CD14-positive monocyte (primary cell): Measurements from ENCODE around the gene FABP2. TPM values are rescaled to one million over a fixed set of nuclear protein-coding genes. Genes with fewer than 3 reads are reported as not detected.
"Not testable (repeated sequence)": the region's sequence is repeated elsewhere in the genome, so short reads cannot be mapped to it uniquely, and the experiment has no call there.

Experiments
- DNase-seq, 3 donors: peaks; one replicate each; pipeline ENCODE4 v3.0.0-alpha.2; 2011 to 2022
- H2AFZ ChIP-seq: 2 replicates; pipeline ENCODE4 v1.6.0; 2012; ENCODE audit warnings: mild to moderate bottlenecking, low read depth, low read length, inconsistent platforms; ENCODE audit not compliant: insufficient read depth, poor library complexity, severe bottlenecking
- H3K27ac ChIP-seq, 2 donors: 1 replicate in 1 of 2; 2 replicates in 1 of 2; pipeline ENCODE4 v1.5.1; 2012 to 2013; ENCODE audit warnings: low read length in 2 of 2, control low read depth in 1 of 2, inconsistent platforms in 1 of 2, low read depth in 1 of 2, mild to moderate bottlenecking in 1 of 2
- H3K27me3 ChIP-seq, 2 donors: one replicate each; pipeline versions ENCODE4 v1.6.0 to v1.6.1; 2011 to 2013; ENCODE audit warnings: low read length in 2 of 2; ENCODE audit not compliant: control insufficient read depth in 2 of 2, insufficient read depth in 2 of 2
- H3K36me3 ChIP-seq, 2 donors: replicated peaks in 1 of 2; 1 replicate in 1 of 2; 2 replicates in 1 of 2; pipeline versions ENCODE4 v1.5.1 to v1.6.1; 2012 to 2013; ENCODE audit warnings: low read length in 2 of 2, control low read depth in 1 of 2, inconsistent platforms in 1 of 2, mild to moderate bottlenecking in 1 of 2; ENCODE audit not compliant: insufficient read depth in 2 of 2, control insufficient read depth in 1 of 2
- H3K4me1 ChIP-seq, 2 donors: 1 replicate in 1 of 2; 2 replicates in 1 of 2; pipeline versions ENCODE4 v1.5.1 to v1.6.1; 2012 to 2013; ENCODE audit warnings: low read length in 2 of 2, control low read depth in 1 of 2, inconsistent platforms in 1 of 2, mild to moderate bottlenecking in 1 of 2, moderate library complexity in 1 of 2; ENCODE audit not compliant: insufficient read depth in 2 of 2, control insufficient read depth in 1 of 2
- H3K4me2 ChIP-seq: replicated peaks from 2 replicates; pipeline ENCODE3; 2012; ENCODE audit warnings: low read length, moderate library complexity, mild to moderate bottlenecking; ENCODE audit not compliant: poor library complexity, severe bottlenecking; ENCODE audit errors: extremely low read depth
- H3K4me3 ChIP-seq, 3 experiments: fragments of 200-600 bp in 1 of 3; sonication (generic) in 1 of 3; replicated peaks in 1 of 3; 1 replicate in 2 of 3; 2 replicates in 1 of 3; pipeline ENCODE4 v1.5.1; 2011 to 2013; ENCODE audit warnings: low read length in 3 of 3, mild to moderate bottlenecking in 3 of 3, control low read depth in 2 of 3, low read depth in 2 of 3, inconsistent platforms in 1 of 3, moderate library complexity in 1 of 3
- H3K79me2 ChIP-seq: 2 replicates; pipeline ENCODE4 v1.6.0; 2012; ENCODE audit warnings: mild to moderate bottlenecking, control low read depth, inconsistent platforms, low read length, moderate library complexity; ENCODE audit not compliant: insufficient read depth
- H3K9ac ChIP-seq: 2 replicates; pipeline ENCODE4 v1.6.0; 2017; ENCODE audit warnings: low read length, mild to moderate bottlenecking; ENCODE audit not compliant: insufficient read depth, poor library complexity, severe bottlenecking
- H3K9me3 ChIP-seq, 2 donors: replicated peaks in 1 of 2; 1 replicate in 1 of 2; 2 replicates in 1 of 2; pipeline versions ENCODE4 v1.5.1 to v1.6.1; 2012 to 2013; ENCODE audit warnings: low read length in 2 of 2, control low read depth in 1 of 2; ENCODE audit not compliant: control insufficient read depth in 1 of 2, insufficient read depth in 1 of 2
- H4K20me1 ChIP-seq: 2 replicates; pipeline ENCODE4 v1.6.0; 2012; ENCODE audit warnings: mild to moderate bottlenecking, low read length, control low read depth, moderate library complexity; ENCODE audit not compliant: insufficient read depth
- H3K27ac Mint-ChIP-seq, 7 donors: one replicate each; pipeline ENCODE4 v1.8.0; 2020; ENCODE audit warnings: mild to moderate bottlenecking in 7 of 7, mixed read lengths in 7 of 7, moderate library complexity in 6 of 7, inconsistent platforms in 2 of 7
- H3K27me3 Mint-ChIP-seq, 3 donors: one replicate each; pipeline ENCODE4 v1.8.0; 2021 to 2022; ENCODE audit warnings: low read depth in 3 of 3, mild to moderate bottlenecking in 3 of 3, mixed read lengths in 3 of 3, moderate library complexity in 3 of 3, inconsistent platforms in 1 of 3
- H3K36me3 Mint-ChIP-seq, 2 donors: one replicate each; pipeline ENCODE4 v1.8.0; 2020; ENCODE audit warnings: mixed read lengths in 2 of 2, inconsistent platforms in 1 of 2, mild to moderate bottlenecking in 1 of 2
- H3K4me1 Mint-ChIP-seq: one replicate; pipeline ENCODE4 v1.8.0; 2020; ENCODE audit warnings: mild to moderate bottlenecking, mixed read lengths
- H3K4me3 Mint-ChIP-seq, 2 donors: one replicate each; pipeline ENCODE4 v1.8.0; 2020; ENCODE audit warnings: mild to moderate bottlenecking in 2 of 2, mixed read lengths in 2 of 2, moderate library complexity in 1 of 2
- H3K9me3 Mint-ChIP-seq, 7 donors: one replicate each; pipeline ENCODE4 v1.8.0; 2020 to 2022; ENCODE audit warnings: mixed read lengths in 7 of 7, mild to moderate bottlenecking in 6 of 7, moderate library complexity in 6 of 7, inconsistent platforms in 2 of 7
- WGBS: methylation state at CpG from one replicate; pipeline ENCODE4 v1.1.5; 2013; ENCODE audit warnings: missing lambda C conversion rate; ENCODE audit not compliant: insufficient coverage; 5-methylcytosine and 5-hydroxymethylcytosine counted together
- intact Hi-C, 2 donors: fragments of 100-400 bp; cut with micrococcal nuclease; formaldehyde crosslinking; loops; one replicate each; pipeline versions ENCODE4 v1.15.0 to v1.15.1; 2023
- polyA plus RNA-seq, 3 donors: library from polyadenylated mRNA; depleted of rRNA in 1 of 3; unstranded in 2 of 3; stranded (reverse) in 1 of 3; fragments of 300-500 nt in 2 of 3; fragments of >200 nt in 1 of 3; fragmentation: Illumina TruSeq in 2 of 3; gene quantifications; 1 replicate in 2 of 3; 2 replicates in 1 of 3; pipeline ENCODE4 v1.2.3, GENCODE V29; 2012 to 2021

The FABP2 gene
- polyA plus RNA-seq, 3 donors, result not detected

DNA sequence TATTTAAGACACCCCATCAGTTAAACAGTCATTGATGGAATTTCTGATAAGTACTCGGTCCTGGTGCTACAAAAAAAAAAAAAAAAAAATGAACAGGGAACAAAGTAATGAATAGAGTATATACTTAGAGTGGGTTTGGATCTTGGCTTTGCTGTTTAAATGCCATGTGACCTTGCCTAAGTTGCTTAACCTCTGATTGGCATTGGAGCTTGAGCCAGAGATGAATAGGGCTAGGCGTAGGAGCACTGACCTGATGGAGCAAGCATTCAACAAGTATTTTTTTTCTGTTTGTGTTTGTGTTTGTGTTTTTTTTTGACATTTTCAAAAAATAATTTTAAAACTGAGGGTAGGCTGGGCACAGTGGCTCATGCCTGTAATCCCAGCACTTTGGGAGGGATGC is 37.9 kb upstream of the FABP2 start:
- WGBS, result no CpG with 5 or more reads among the region's 2 CpGs
- not testable (repeated sequence) for H3K9me3 Mint-ChIP-seq

DNA sequence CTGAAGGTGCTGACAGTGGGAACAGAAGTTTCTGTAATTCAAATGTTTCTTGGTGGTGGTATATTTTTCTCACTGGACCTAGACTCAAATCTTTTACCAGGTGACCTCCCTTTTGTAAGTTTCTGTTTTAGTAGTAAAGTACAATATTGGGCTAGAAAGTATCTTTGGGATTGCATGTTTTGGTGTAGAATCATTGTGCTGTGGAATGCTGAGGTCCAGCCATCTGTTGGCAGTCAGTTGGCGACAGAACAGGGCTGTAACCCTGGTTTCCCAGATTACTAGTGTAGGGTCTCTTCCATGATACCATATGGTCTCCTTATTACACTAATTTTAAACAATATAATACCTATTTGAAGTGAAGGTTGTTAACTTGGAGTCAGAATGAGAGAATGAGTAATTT is 34.9 kb upstream of the FABP2 start:
- WGBS, result no CpG with 5 or more reads among the region's 1 CpG
- H2AFZ ChIP-seq, H4K20me1 ChIP-seq, H3K27me3 Mint-ChIP-seq, H3K4me3 Mint-ChIP-seq, H3K79me2 ChIP-seq, H3K4me2 ChIP-seq, H3K27ac Mint-ChIP-seq, H3K36me3 Mint-ChIP-seq, H3K4me1 Mint-ChIP-seq, H3K27me3 ChIP-seq, DNase-seq, H3K4me3 ChIP-seq, H3K36me3 ChIP-seq, H3K4me1 ChIP-seq, H3K9me3 ChIP-seq, H3K9ac ChIP-seq, H3K9me3 Mint-ChIP-seq, H3K27ac ChIP-seq, intact Hi-C loops: not testable (repeated sequence)

More for the DNA sequence above, 37.9 kb upstream of the FABP2 start:
- H3K4me1 Mint-ChIP-seq, intact Hi-C loops, H3K4me3 ChIP-seq, H3K27ac ChIP-seq, H3K4me1 ChIP-seq, H3K4me2 ChIP-seq, H3K27me3 ChIP-seq, H3K9ac ChIP-seq, H3K9me3 ChIP-seq, H3K79me2 ChIP-seq, H3K36me3 Mint-ChIP-seq, H3K27ac Mint-ChIP-seq, H3K4me3 Mint-ChIP-seq, H3K27me3 Mint-ChIP-seq, DNase-seq, H4K20me1 ChIP-seq, H3K36me3 ChIP-seq, H2AFZ ChIP-seq: not testable (repeated sequence)

DNA sequence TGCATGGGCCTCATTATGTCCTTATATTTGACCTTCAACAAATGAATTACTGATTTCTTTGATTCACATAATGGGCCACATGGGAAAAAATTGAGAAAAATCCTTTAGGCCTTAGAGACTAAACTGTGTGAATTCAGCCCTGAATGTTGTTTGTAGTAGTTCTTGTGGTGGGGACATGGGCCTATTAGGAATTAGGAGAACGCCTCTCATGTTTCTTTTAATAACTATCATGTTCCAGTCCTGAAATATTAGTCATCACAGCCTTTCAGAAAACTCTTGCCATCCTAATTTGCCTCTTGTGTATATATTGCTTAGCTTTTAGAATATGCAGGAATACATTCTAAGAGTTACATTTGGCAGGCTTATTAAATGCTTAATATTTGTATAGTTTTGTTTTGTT is 34.1 kb upstream of the FABP2 start:
- H2AFZ ChIP-seq, H3K4me1 Mint-ChIP-seq, DNase-seq, H4K20me1 ChIP-seq, H3K36me3 ChIP-seq, intact Hi-C loops, H3K36me3 Mint-ChIP-seq, H3K27ac Mint-ChIP-seq, H3K27ac ChIP-seq, H3K4me1 ChIP-seq, H3K9ac ChIP-seq, H3K4me3 ChIP-seq, H3K9me3 ChIP-seq, H3K4me2 ChIP-seq, H3K27me3 Mint-ChIP-seq, H3K27me3 ChIP-seq, H3K4me3 Mint-ChIP-seq, H3K9me3 Mint-ChIP-seq, H3K79me2 ChIP-seq: not testable (repeated sequence)
- no CpG with 5 or more reads among the region's 1 CpG for WGBS

DNA sequence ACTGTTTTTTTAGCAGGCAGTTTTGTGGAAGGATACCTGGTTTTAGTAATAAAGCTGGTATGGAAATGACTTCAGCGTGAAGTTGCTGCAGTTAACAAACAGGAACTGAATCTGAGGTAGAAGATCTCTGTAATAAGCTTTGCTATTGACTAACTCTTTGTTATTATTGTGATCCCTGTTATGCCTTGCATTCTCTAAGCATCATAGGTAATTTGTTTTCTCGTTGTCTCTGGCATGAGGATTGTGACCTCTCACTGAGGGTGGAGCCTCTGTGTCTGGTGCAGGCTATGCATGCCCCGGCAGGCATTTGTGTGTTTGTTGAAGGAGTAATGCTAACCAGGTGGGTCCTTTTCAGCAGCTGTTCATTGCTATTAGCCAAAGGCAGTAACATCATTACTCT is 31.4 kb upstream of the FABP2 start:
- H3K36me3 Mint-ChIP-seq, H3K4me1 Mint-ChIP-seq, H3K9me3 Mint-ChIP-seq, H3K9me3 ChIP-seq, H3K36me3 ChIP-seq, H3K4me3 Mint-ChIP-seq, H4K20me1 ChIP-seq, H3K9ac ChIP-seq, H2AFZ ChIP-seq, H3K79me2 ChIP-seq, H3K27me3 Mint-ChIP-seq, H3K27ac ChIP-seq, H3K27ac Mint-ChIP-seq, H3K27me3 ChIP-seq, H3K4me1 ChIP-seq, H3K4me3 ChIP-seq, H3K4me2 ChIP-seq, intact Hi-C loops, DNase-seq: not testable (repeated sequence)
- WGBS, result 100% methylated on average over 1 of the region's 3 CpGs
